ENCODE results near the gene WTIP. TPM values are rescaled to one million over a fixed set of nuclear protein-coding genes. Genes with fewer than 3 reads are reported as not detected.
A peak's percentile ranks its signal among the peaks of the same experiment; 100 is the strongest.

The WTIP gene
- total and polyA plus RNA-seq, 2 of the 4 experiments (the other 2 are of a cell fraction): 30.3 to 48.9 TPM

- BruUV-seq (replicated peaks): no TSS peak
- Histone ChIP-seq H4K91ac (ENCODE audit: insufficient read depth, low read depth, low read length) (no peak overlapping the region), H3K36me3 (ENCODE audit: control insufficient read depth, insufficient read depth, low read length) (peaks cover 3% of the 10 kb centered on the region; the same call in 1 of the 2 replicates), H2BK5ac (ENCODE audit: low read depth, low read length, poor library complexity, severe bottlenecking) (no peak overlapping the region), H4K20me1 (ENCODE audit: insufficient read depth, low read length) (peaks cover 18% of the 10 kb centered on the region), H3K18ac (ENCODE audit: low read depth, low read length) (no peak overlapping the region), H4K5ac (ENCODE audit: low read depth, low read length) (no peak overlapping the region), H2AK9ac (replicated peaks; ENCODE audit: low read depth, low read length, poor library complexity) (peak overlapping the region; percentile 55), H2BK15ac (ENCODE audit: low read depth, low read length) (no peak overlapping the region), H3K56ac (ENCODE audit: extremely low read depth, insufficient read depth, low read length) (no peak overlapping the region), H3K4ac (ENCODE audit: low read depth, low read length) (no peak overlapping the region), H3K23ac (ENCODE audit: low read depth, low read length) (no peak overlapping the region), H2BK120ac (ENCODE audit: low read depth, low read length) (no peak overlapping the region), H2AK5ac (ENCODE audit: low read depth, low read length) (no peak overlapping the region), H3K27ac (ENCODE audit: insufficient read depth, low read length) (no peak overlapping the region), H2BK20ac (ENCODE audit: low read depth, low read length) (no peak overlapping the region), H3K9me3 (ENCODE audit: control insufficient read depth, insufficient read depth, low read length) (no peaks in the 10 kb centered on the region), H3K9me1 (ENCODE audit: insufficient read depth, low read length) (0 out of 2 replicates have a peak, but pooled peaks cover 4% of the 10 kb centered on the region), H3K14ac (replicated peaks; ENCODE audit: low read depth, low read length) (no peak overlapping the region), H3K4me3 (ENCODE audit: insufficient read depth, low read depth, low read length) (no peak overlapping the region), H2AFZ (replicated peaks; ENCODE audit: low read length, poor library complexity) (peak overlapping the region; percentile 2), H3K27me3 (ENCODE audit: control insufficient read depth, insufficient read depth, low read length) (no peaks in the 10 kb centered on the region), H3K4me2 (ENCODE audit: low read depth, low read length) (no peak overlapping the region), H3K4me1 (ENCODE audit: control insufficient read depth, insufficient read depth, low read length) (peaks cover 7% of the 10 kb centered on the region; the same call in 1 of the 2 replicates), H4K8ac (ENCODE audit: low read depth in 2 of 2, low read length in 2 of 2) (no peak overlapping the region), H3K79me1 (ENCODE audit: low read depth in 1 of 2, low read length in 2 of 2) (peaks cover 0 to 12% of the 10 kb centered on the region in 2 experiments; a peak in 2 of 4 replicates), H3K9ac (ENCODE audit: low read depth, low read length) (no peak overlapping the region)
- ATAC-seq (ENCODE audit: low read depth): no peak
- TF ChIP-seq ELK1 (IDR thresholded peaks at IDR 0.05; ENCODE audit: borderline replicate concordance, low read depth, low read length) (no peak), FOS (IDR thresholded peaks at IDR 0.05; ENCODE audit: low read depth, low read length) (no peak), MXI1 (IDR thresholded peaks at IDR 0.05; ENCODE audit: borderline replicate concordance, low read depth, low read length) (no peak), RCOR1 (IDR thresholded peaks at IDR 0.05; ENCODE audit: insufficient replicate concordance, low read length) (no peak), RFX5 (IDR thresholded peaks at IDR 0.05; ENCODE audit: low read depth, low read length) (no peak), BHLHE40 (IDR thresholded peaks at IDR 0.05; ENCODE audit: low read depth, low read length) (no peak), CTCF (conservative IDR thresholded peaks at IDR 0.05; ENCODE audit: low read depth, low read length) (no peak), CHD1 (IDR thresholded peaks at IDR 0.05; ENCODE audit: low read depth, low read length) (no peak), POLR2A (IDR thresholded peaks at IDR 0.05; ENCODE audit: low read depth, low read length) (no peak), MAFK (IDR thresholded peaks at IDR 0.05; ENCODE audit: low read depth, low read length) (no peak), RAD21 (IDR thresholded peaks at IDR 0.05; ENCODE audit: low read length) (no peak), MAZ (IDR thresholded peaks at IDR 0.05; ENCODE audit: borderline replicate concordance, low read depth, low read length) (no peak), SMC3 (IDR thresholded peaks at IDR 0.05; ENCODE audit: low read depth, low read length) (no peak), NFE2L2 (IDR thresholded peaks at IDR 0.05; ENCODE audit: low read depth, low read length) (no peak), CEBPB (IDR thresholded peaks at IDR 0.05; ENCODE audit: low read depth, low read length) (no peak)
- TF ChIP-seq, protein P1, sequence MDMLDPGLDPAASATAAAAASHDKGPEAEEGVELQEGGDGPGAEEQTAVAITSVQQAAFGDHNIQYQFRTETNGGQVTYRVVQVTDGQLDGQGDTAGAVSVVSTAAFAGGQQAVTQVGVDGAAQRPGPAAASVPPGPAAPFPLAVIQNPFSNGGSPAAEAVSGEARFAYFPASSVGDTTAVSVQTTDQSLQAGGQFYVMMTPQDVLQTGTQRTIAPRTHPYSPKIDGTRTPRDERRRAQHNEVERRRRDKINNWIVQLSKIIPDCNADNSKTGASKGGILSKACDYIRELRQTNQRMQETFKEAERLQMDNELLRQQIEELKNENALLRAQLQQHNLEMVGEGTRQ (IDR thresholded peaks at IDR 0.05; ENCODE audit: low read depth, low read length): no peak
- ChIA-PET POLR2A (ENCODE audit: unreplicated experiment) (no interaction called here), CTCF (no interaction called here)
- no peak for DNase-seq
- dilution Hi-C loops (cut with HindIII; ENCODE audit: low sequenced_read_pairs, unreplicated experiment) (no loop called here), intact Hi-C loops (cut with micrococcal nuclease) (no loop called here), in situ Hi-C loops (cut with MboI; ENCODE audit: low sequenced_read_pairs) (no loop called here)
- 40% methylated on average over 1 of the region's 14 CpGs; no CpG with 5 or more reads in 1 of the 2 experiments for WGBS, 2 experiments (ENCODE audit: extremely low coverage in 2 of 2, insufficient read length in 1 of 2)
These were observed 23.9 kb downstream of the WTIP start for GRCh38 chr19:34505321-34506025.
